HG03457 (cell line): Measurements from ENCODE around the gene MED26.
"Not testable (repeated sequence)": the region's sequence is repeated elsewhere in the genome, so short reads cannot be mapped to it uniquely, and the experiment has no call there.

Source experiments
- ATAC-seq: cut with Tn5 transposase; IDR thresholded peaks from one replicate; pipeline ENCODE4 v1.9.1; 2021; ENCODE audit warnings: moderate number of reproducible peaks; ENCODE audit not compliant: unreplicated experiment

Gene MED26

GRCh38 chr19:16628183-16628983 is at the start of gene MED26:
Gene MED26 (minus strand): TSS chr19:16628204. CDS start chr19:16627943, 261 bp downstream.
- ATAC-seq = peak; percentile 64

GRCh38 chr19:16677055-16677454 is 49.1 kb upstream of the MED26 start:
- no peak for ATAC-seq

GRCh38 chr19:16676101-16676798 is 48.2 kb upstream of the MED26 start:
- no peak for ATAC-seq

- ATAC-seq = not testable (repeated sequence)
Measured at GRCh38 chr19:16673839-16674238, 45.8 kb upstream of the MED26 start.

GRCh38 chr19:16673231-16673630 is 45.2 kb upstream of the MED26 start:
- ATAC-seq = no peak

GRCh38 chr19:16671652-16672274 is 43.8 kb upstream of the MED26 start:
- ATAC-seq = no peak

GRCh38 chr19:16670291-16670690 is 42.3 kb upstream of the MED26 start:
- no peak for ATAC-seq

GRCh38 chr19:16668702-16669101 is 40.7 kb upstream of the MED26 start:
- ATAC-seq = not testable (repeated sequence)

GRCh38 chr19:16668176-16668575 is 40.2 kb upstream of the MED26 start:
- ATAC-seq = no peak

GRCh38 chr19:16661480-16662034 is 33.6 kb upstream of the MED26 start:
- no peak for ATAC-seq

GRCh38 chr19:16660763-16661479 is 32.9 kb upstream of the MED26 start, which contains the start of gene TMEM38A:
Gene TMEM38A (plus strand): TSS chr19:16661139. CDS start chr19:16661218, 79 bp downstream.
- ATAC-seq = no peak

- peak; percentile 79 for ATAC-seq
Measured at GRCh38 chr19:16659832-16660708, 32.1 kb upstream of the MED26 start, which contains the start of gene SMIM7. Gene SMIM7 (minus strand): TSS chr19:16660144. CDS start chr19:16660110, 34 bp downstream.

GRCh38 chr19:16659464-16659831 is 31.4 kb upstream of the MED26 start:
- no peak for ATAC-seq

GRCh38 chr19:16657384-16657783 is 29.4 kb upstream of the MED26 start:
- no peak for ATAC-seq

GRCh38 chr19:16655727-16656126 is 27.7 kb upstream of the MED26 start:
- ATAC-seq = no peak

GRCh38 chr19:16654627-16655026 is 26.6 kb upstream of the MED26 start:
- ATAC-seq = no peak

GRCh38 chr19:16654140-16654539 is 26.1 kb upstream of the MED26 start:
- no peak for ATAC-seq

- no peak for ATAC-seq
Measured at GRCh38 chr19:16652854-16653253, 24.9 kb upstream of the MED26 start.

- not testable (repeated sequence) for ATAC-seq
Measured at GRCh38 chr19:16651421-16652188, 23.6 kb upstream of the MED26 start.
